Erythroblast (primary cell): ENCODE measurements around the gene USP35.

Experiments used
- GATA1 ChIP-seq: IDR thresholded peaks from 2 replicates; pipeline ENCODE4 v1.6.1; 2011; ENCODE audit warnings: low read depth, mild to moderate bottlenecking, control low read depth, low read length, moderate library complexity
- POLR2A ChIP-seq: IDR thresholded peaks from 2 replicates; pipeline ENCODE4 v1.6.1; 2011; ENCODE audit warnings: mild to moderate bottlenecking, low read length

- TF ChIP-seq POLR2A, result no peak
- no peak for TF ChIP-seq GATA1
Observed at GRCh38 chr11:78210000-78210608, 21.4 kb downstream of the USP35 start.
